HCT116 (cell line): ENCODE results near the gene ACOT9. TPM values are rescaled to one million over a fixed set of nuclear protein-coding genes. Genes with fewer than 3 reads are reported as not detected.

ENCODE experiments used
- ATAC-seq: fragments of 200-7000 bp; cut with Tn5 transposase; 2 replicates; pipeline ENCODE4 v1.9.1; 2020; ENCODE audit warnings: mild to moderate bottlenecking, moderate library complexity
- BruUV-seq: library from RNA; stranded (reverse); fragments of 400-500 nt; replicated peaks from 2 replicates; lab custom pipeline; 2021; lab: Mats Ljungman, UMichigan
- CTCF ChIA-PET: fragments of 300-600 bp; sonication (Branson Sonifier 250); formaldehyde crosslinking; loops from one replicate; lab custom pipeline; 2021; ENCODE audit warnings: antibody characterized with exemption; lab: Charles Lee
- POLR2A ChIA-PET: fragments of 300-600, 350-600 bp; sonication (Branson Sonifier 250); formaldehyde crosslinking; loops from one replicate; lab custom pipeline; 2021; ENCODE audit warnings: antibody characterized with exemption; lab: Charles Lee
- RAD21 ChIA-PET, 2 experiments: fragments of 300-600 bp; sonication (Branson Sonifier 250); formaldehyde crosslinking; loops; one replicate each; lab custom pipeline; 2023; ENCODE audit warnings: low total read pairs in 2 of 2; ENCODE audit not compliant: uncharacterized antibody in 2 of 2, unreplicated experiment in 2 of 2, low non-redundant PET in 1 of 2; lab: Charles Lee
- DNase-seq: peaks from one replicate; pipeline ENCODE4 v3.0.0-alpha.2; 2010; ENCODE audit warnings: low read depth, low spot score
- H2AFZ ChIP-seq: fragments of 200-600 bp; shearing (Covaris generic), sonication (generic); 2 replicates; pipeline ENCODE4 v1.6.1; 2017; ENCODE audit warnings: low read depth, mixed run types, mixed read lengths, antibody characterized with exemption, low read length; ENCODE audit not compliant: poor library complexity, severe bottlenecking
- H3K27ac ChIP-seq: 2 replicates; pipeline ENCODE4 v1.5.1; 2012; ENCODE audit warnings: low read depth, low read length
- H3K27me3 ChIP-seq: fragments of 200-600 bp; sonication (generic); 2 replicates; pipeline ENCODE4 v1.6.1; 2016; ENCODE audit warnings: mixed run types, low read length, mixed read lengths; ENCODE audit not compliant: insufficient read depth
- H3K36me3 ChIP-seq, 2 experiments: fragments of 200-500 bp in 1 of 2; fragments of 200-600 bp in 1 of 2; sonication (Bioruptor generic) in 1 of 2; sonication (generic) in 1 of 2; 2 replicates each; pipeline versions ENCODE4 v1.5.1 to v1.6.1; 2014 to 2016; ENCODE audit warnings: low read length in 2 of 2, inconsistent platforms in 1 of 2, mixed read lengths in 1 of 2, mixed run types in 1 of 2; ENCODE audit not compliant: insufficient read depth in 2 of 2, control insufficient read depth in 1 of 2
- H3K4me1 ChIP-seq, 2 experiments: fragments of 200-600 bp in 1 of 2; sonication (generic) in 1 of 2; 2 replicates each; pipeline versions ENCODE4 v1.5.1 to v1.6.1; 2012 to 2017; ENCODE audit warnings: low read length in 2 of 2, inconsistent platforms in 1 of 2, mild to moderate bottlenecking in 1 of 2, mixed read lengths in 1 of 2, mixed run types in 1 of 2, moderate library complexity in 1 of 2; ENCODE audit not compliant: insufficient read depth in 2 of 2, control insufficient read depth in 1 of 2
- H3K4me2 ChIP-seq: fragments of 200-600 bp; sonication (generic); 2 replicates; pipeline ENCODE4 v1.6.1; 2017; ENCODE audit warnings: mixed run types, low read length, mixed read lengths
- H3K4me3 ChIP-seq, 2 experiments: fragments of 200-600 bp in 1 of 2; sonication (generic) in 1 of 2; replicated peaks in 1 of 2; 2 replicates each; pipeline ENCODE4 v1.5.1; 2011 to 2016; ENCODE audit warnings: low read length in 2 of 2, control low read depth in 1 of 2, low read depth in 1 of 2, mild to moderate bottlenecking in 1 of 2, mixed read lengths in 1 of 2, mixed run types in 1 of 2
- H3K79me2 ChIP-seq: fragments of 200-600 bp; sonication (generic); 2 replicates; pipeline ENCODE4 v1.6.1; 2017; ENCODE audit warnings: mild to moderate bottlenecking, mixed run types, low read length, moderate library complexity, mixed read lengths; ENCODE audit not compliant: insufficient read depth
- H3K9ac ChIP-seq: fragments of 200-600 bp; sonication (generic); 2 replicates; pipeline ENCODE4 v1.6.1; 2016; ENCODE audit warnings: low read length, mixed read lengths
- H3K9me2 ChIP-seq: fragments of 200-600 bp; sonication (generic), shearing (Covaris generic); 2 replicates; pipeline ENCODE4 v1.6.1; 2017; ENCODE audit warnings: mixed run types, mild to moderate bottlenecking, moderate library complexity; ENCODE audit not compliant: insufficient read depth
- H3K9me3 ChIP-seq, 2 experiments: fragments of 200-500 bp in 1 of 2; fragments of 200-600 bp in 1 of 2; sonication (Bioruptor generic) in 1 of 2; sonication (generic) in 1 of 2; 2 replicates each; pipeline ENCODE4 v1.6.1; 2014 to 2017; ENCODE audit warnings: low read length in 2 of 2, mixed read lengths in 2 of 2, inconsistent platforms in 1 of 2, low read depth in 1 of 2, mild to moderate bottlenecking in 1 of 2, mixed run types in 1 of 2, moderate library complexity in 1 of 2; ENCODE audit not compliant: control insufficient read depth in 1 of 2, insufficient read depth in 1 of 2
- H4K20me1 ChIP-seq: fragments of 200-600 bp; sonication (generic), shearing (Covaris generic); 2 replicates; pipeline ENCODE4 v1.6.1; 2017; ENCODE audit warnings: mixed run types, mild to moderate bottlenecking, moderate library complexity; ENCODE audit not compliant: insufficient read depth
- ATF3 ChIP-seq: IDR thresholded peaks from 2 replicates; pipeline ENCODE4 v1.6.1; 2012
- CBX3 ChIP-seq: IDR thresholded peaks from 2 replicates; pipeline ENCODE4 v1.6.1; 2012; ENCODE audit warnings: low read depth
- CEBPB ChIP-seq: IDR thresholded peaks from 2 replicates; pipeline ENCODE4 v1.6.1; 2012; ENCODE audit warnings: low read depth
- EGR1 ChIP-seq: IDR thresholded peaks from 2 replicates; pipeline ENCODE4 v1.6.1; 2012; ENCODE audit warnings: low read depth
- ELF1 ChIP-seq: IDR thresholded peaks from 2 replicates; pipeline ENCODE4 v1.6.1; 2012; ENCODE audit warnings: low read depth, borderline replicate concordance
- EZH2 ChIP-seq: fragments of 200-600 bp; sonication (generic); IDR thresholded peaks from 2 replicates; pipeline ENCODE4 v1.6.1; 2017; ENCODE audit warnings: antibody characterized with exemption, mixed run types
- EZH2phosphoT487 ChIP-seq: fragments of 200-600 bp; IDR thresholded peaks from 2 replicates; pipeline ENCODE4 v1.6.1; 2018; ENCODE audit warnings: antibody characterized with exemption, borderline replicate concordance
- FOSL1 ChIP-seq: IDR thresholded peaks from 2 replicates; pipeline ENCODE4 v1.6.1; 2012; ENCODE audit warnings: low read depth
- JUND ChIP-seq: IDR thresholded peaks from 2 replicates; pipeline ENCODE4 v1.6.1; 2012
- POLR2A ChIP-seq: IDR thresholded peaks from 2 replicates; pipeline ENCODE4 v1.7.0; 2011; ENCODE audit warnings: borderline replicate concordance; ENCODE audit not compliant: insufficient read depth, insufficient read length; ENCODE audit errors: extremely low read depth
- POLR2AphosphoS5 ChIP-seq: IDR thresholded peaks from 2 replicates; pipeline ENCODE4 v1.6.1; 2011; ENCODE audit warnings: mild to moderate bottlenecking, low read depth, low read length, moderate library complexity
- RAD21 ChIP-seq: IDR thresholded peaks from 2 replicates; pipeline ENCODE4 v1.6.1; 2012; ENCODE audit warnings: low read depth, mild to moderate bottlenecking
- SP1 ChIP-seq: IDR thresholded peaks from 2 replicates; pipeline ENCODE4 v1.6.1; 2012; ENCODE audit warnings: low read depth
- SRF ChIP-seq: IDR thresholded peaks from 2 replicates; pipeline ENCODE4 v1.6.1; 2012; ENCODE audit warnings: low read depth
- TCF7L2 ChIP-seq: IDR thresholded peaks from 2 replicates; pipeline ENCODE4 v1.7.0; 2011; ENCODE audit warnings: borderline replicate concordance, inconsistent platforms; ENCODE audit not compliant: insufficient read depth, insufficient read length; ENCODE audit errors: extremely low read depth
- YY1 ChIP-seq: IDR thresholded peaks from 2 replicates; pipeline ENCODE4 v1.6.1; 2011; ENCODE audit warnings: low read length, low read depth, moderate library complexity, mild to moderate bottlenecking; ENCODE audit not compliant: insufficient replicate concordance; ENCODE audit errors: extremely low read depth
- ZFX ChIP-seq: fragments of 450-650 bp; IDR thresholded peaks from 2 replicates; pipeline ENCODE4 v1.6.1; 2017
- ZNF274 ChIP-seq: fragments of 200-500 bp; sonication (Bioruptor generic); IDR thresholded peaks from 2 replicates; pipeline ENCODE4 v1.6.1; 2014; ENCODE audit warnings: mild to moderate bottlenecking, low read depth, low read length, inconsistent platforms
- intact Hi-C: fragments of 100-400 bp; cut with micrococcal nuclease; formaldehyde crosslinking; loops from 2 replicates; pipeline ENCODE4 v1.10.0; 2022
- total RNA-seq: library from RNA; stranded (reverse); gene quantifications from one replicate; pipeline ENCODE4 v1.2.1, GENCODE V29; 2021; ENCODE audit not compliant: unreplicated experiment
- TF ChIP-seq, protein P1 (sequence below): IDR thresholded peaks from 2 replicates; pipeline ENCODE4 v1.6.1; 2012
- TF ChIP-seq, protein P2 (sequence below): IDR thresholded peaks from 2 replicates; pipeline ENCODE4 v1.6.1; 2012; ENCODE audit warnings: low read depth

Gene ACOT9
- total RNA-seq, 1 experiment from 2014 or later: 59.7 TPM

- ChIA-PET RAD21 (no interaction called here), CTCF (no interaction called here), POLR2A (no interaction called here)
- Histone ChIP-seq H3K9ac (no peak overlapping the region), H2AFZ (no peak overlapping the region), H3K9me3 (no peaks in the 10 kb centered on the region), H4K20me1 (no peaks in the 10 kb centered on the region), H3K27ac (no peak overlapping the region), H3K4me3 (no peak overlapping the region), H3K27me3 (no peaks in the 10 kb centered on the region), H3K4me1 (no peaks in the 10 kb centered on the region), H3K4me2 (no peak overlapping the region), H3K79me2 (peaks cover 2% of the 10 kb centered on the region; the same call in 1 of the 2 replicates), H3K36me3 (peaks cover 14 to 16% of the 10 kb centered on the region in 2 experiments), H3K9me2 (no peaks in the 10 kb centered on the region)
- ATAC-seq (no peak), DNase-seq (no peak)
- TF ChIP-seq ZNF274 (no peak), SP1 (no peak), CEBPB (no peak), EGR1 (no peak), POLR2AphosphoS5 (no peak), ELF1 (no peak), ATF3 (no peak), SRF (no peak), CBX3 (no peak), EZH2 (no peak), YY1 (no peak), JUND (no peak), ZFX (no peak), RAD21 (no peak), EZH2phosphoT487 (no peak), POLR2A (no peak), FOSL1 (no peak), TCF7L2 (no peak)
- TF ChIP-seq, protein P1, sequence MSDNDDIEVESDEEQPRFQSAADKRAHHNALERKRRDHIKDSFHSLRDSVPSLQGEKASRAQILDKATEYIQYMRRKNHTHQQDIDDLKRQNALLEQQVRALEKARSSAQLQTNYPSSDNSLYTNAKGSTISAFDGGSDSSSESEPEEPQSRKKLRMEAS: no peak
- TF ChIP-seq, protein P2, sequence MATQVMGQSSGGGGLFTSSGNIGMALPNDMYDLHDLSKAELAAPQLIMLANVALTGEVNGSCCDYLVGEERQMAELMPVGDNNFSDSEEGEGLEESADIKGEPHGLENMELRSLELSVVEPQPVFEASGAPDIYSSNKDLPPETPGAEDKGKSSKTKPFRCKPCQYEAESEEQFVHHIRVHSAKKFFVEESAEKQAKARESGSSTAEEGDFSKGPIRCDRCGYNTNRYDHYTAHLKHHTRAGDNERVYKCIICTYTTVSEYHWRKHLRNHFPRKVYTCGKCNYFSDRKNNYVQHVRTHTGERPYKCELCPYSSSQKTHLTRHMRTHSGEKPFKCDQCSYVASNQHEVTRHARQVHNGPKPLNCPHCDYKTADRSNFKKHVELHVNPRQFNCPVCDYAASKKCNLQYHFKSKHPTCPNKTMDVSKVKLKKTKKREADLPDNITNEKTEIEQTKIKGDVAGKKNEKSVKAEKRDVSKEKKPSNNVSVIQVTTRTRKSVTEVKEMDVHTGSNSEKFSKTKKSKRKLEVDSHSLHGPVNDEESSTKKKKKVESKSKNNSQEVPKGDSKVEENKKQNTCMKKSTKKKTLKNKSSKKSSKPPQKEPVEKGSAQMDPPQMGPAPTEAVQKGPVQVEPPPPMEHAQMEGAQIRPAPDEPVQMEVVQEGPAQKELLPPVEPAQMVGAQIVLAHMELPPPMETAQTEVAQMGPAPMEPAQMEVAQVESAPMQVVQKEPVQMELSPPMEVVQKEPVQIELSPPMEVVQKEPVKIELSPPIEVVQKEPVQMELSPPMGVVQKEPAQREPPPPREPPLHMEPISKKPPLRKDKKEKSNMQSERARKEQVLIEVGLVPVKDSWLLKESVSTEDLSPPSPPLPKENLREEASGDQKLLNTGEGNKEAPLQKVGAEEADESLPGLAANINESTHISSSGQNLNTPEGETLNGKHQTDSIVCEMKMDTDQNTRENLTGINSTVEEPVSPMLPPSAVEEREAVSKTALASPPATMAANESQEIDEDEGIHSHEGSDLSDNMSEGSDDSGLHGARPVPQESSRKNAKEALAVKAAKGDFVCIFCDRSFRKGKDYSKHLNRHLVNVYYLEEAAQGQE: no peak
- BruUV-seq: no TSS peak
- intact Hi-C loops: no loop called here
These were observed 15.9 kb downstream of the ACOT9 start for GRCh38 chrX:23727206-23727605.
